ENCODE results near the gene SYNJ2BP. TPM values are rescaled to one million over a fixed set of nuclear protein-coding genes. Genes with fewer than 3 reads are reported as not detected.

The SYNJ2BP gene, protein sequence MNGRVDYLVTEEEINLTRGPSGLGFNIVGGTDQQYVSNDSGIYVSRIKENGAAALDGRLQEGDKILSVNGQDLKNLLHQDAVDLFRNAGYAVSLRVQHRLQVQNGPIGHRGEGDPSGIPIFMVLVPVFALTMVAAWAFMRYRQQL
- polyA plus RNA-seq (2011; rRNA removed) (21.9 and 29.2 TPM in 2 replicates), polyA minus RNA-seq (2011; rRNA and poly(A)+ RNA removed) (8.5 and 19.4 TPM in 2 replicates)

- peak; percentile 21 for DNase-seq (ENCODE audit: low read depth, low spot score)
- POLR2A ChIA-PET: no interaction called here
- Histone ChIP-seq H3K4me3 (ENCODE audit: low read depth, low read length) (peak within 1 kb of the TSS; percentile 97), H3K9me3 (ENCODE audit: control insufficient read depth, insufficient read depth, low read length) (no peaks in the 10 kb centered on the region), H3K27ac (ENCODE audit: low read depth, low read length) (peak within 1 kb of the TSS; percentile 34), H3K27me3 (ENCODE audit: control insufficient read depth, insufficient read depth, low read length) (no peaks in the 10 kb centered on the region)
- CTCF ChIA-PET: no interaction called here
- TF ChIP-seq, protein P1, sequence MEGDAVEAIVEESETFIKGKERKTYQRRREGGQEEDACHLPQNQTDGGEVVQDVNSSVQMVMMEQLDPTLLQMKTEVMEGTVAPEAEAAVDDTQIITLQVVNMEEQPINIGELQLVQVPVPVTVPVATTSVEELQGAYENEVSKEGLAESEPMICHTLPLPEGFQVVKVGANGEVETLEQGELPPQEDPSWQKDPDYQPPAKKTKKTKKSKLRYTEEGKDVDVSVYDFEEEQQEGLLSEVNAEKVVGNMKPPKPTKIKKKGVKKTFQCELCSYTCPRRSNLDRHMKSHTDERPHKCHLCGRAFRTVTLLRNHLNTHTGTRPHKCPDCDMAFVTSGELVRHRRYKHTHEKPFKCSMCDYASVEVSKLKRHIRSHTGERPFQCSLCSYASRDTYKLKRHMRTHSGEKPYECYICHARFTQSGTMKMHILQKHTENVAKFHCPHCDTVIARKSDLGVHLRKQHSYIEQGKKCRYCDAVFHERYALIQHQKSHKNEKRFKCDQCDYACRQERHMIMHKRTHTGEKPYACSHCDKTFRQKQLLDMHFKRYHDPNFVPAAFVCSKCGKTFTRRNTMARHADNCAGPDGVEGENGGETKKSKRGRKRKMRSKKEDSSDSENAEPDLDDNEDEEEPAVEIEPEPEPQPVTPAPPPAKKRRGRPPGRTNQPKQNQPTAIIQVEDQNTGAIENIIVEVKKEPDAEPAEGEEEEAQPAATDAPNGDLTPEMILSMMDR (IDR thresholded peaks at IDR 0.05; ENCODE audit: low read depth, low read length): no peak
These were observed at the start of gene SYNJ2BP for GRCh38 chr14:70416725-70417349. SYNJ2BP (minus strand) TSS chr14:70417090; CDS start chr14:70416963, 127 bp downstream.

DNA sequence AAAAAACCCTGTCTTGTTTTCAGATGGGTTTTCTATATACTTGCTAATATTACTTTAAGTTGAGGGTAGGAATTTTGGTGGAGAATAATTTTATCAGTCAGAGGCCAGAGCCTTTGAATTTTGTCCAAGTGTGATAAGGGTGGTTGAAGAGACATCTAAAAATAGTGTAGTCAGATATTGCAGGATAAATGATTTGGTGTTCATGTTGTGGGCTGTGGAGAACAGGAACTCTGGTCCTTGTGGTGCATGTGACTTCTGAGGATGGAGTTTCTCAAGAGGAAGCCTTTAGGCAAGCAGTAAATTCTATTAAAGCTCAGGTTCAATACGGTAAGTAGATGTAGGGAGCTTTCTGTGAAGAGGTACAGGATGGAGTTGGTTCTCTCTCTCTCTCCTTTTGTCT is 37.8 kb upstream of the SYNJ2BP start:
- Histone ChIP-seq H3K27me3 (ENCODE audit: control insufficient read depth, insufficient read depth, low read length) (no peaks in the 10 kb centered on the region), H3K27ac (ENCODE audit: low read depth, low read length) (no peak overlapping the region), H3K4me3 (ENCODE audit: low read depth, low read length) (no peak overlapping the region), H3K9me3 (ENCODE audit: control insufficient read depth, insufficient read depth, low read length) (no peaks in the 10 kb centered on the region)
- CTCF ChIA-PET: no interaction called here
- POLR2A ChIA-PET: no interaction called here
- DNase-seq (ENCODE audit: low read depth, low spot score): no peak
- TF ChIP-seq, protein P1 (IDR thresholded peaks at IDR 0.05; ENCODE audit: low read depth, low read length): no peak

DNA sequence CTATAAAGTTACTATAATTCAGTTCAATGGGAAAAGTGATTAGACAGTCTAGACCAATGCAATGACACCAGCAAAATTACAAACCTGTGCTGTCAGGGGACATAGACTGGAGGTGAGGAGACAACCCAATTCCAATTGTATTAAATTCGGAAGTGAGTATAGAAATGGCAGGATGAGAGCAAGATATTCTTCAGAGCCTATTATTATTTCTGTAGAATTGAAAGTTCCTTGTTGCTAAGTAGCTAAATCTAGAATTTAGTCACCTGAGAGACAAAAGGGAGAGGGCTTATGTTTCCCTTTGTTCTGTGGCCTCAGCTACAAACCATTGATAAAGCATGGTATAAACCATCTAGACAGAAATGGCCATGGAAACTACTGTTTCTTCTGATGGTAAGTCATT is 35.0 kb upstream of the SYNJ2BP start, which contains the start of gene ADAM21:
Gene ADAM21, plus strand, starts transcription at position 301 of the 400 bp plus-strand sequence. CDS start 5,326 bp downstream, outside the sequence.
- ChIA-PET POLR2A (interaction anchor here (0.6 kb wide), 1 partner anchor 70 kb away, joined by 4 read pairs; no protein-coding TSS in a partner anchor), CTCF (no interaction called here)
- TF ChIP-seq, protein P1 (IDR thresholded peaks at IDR 0.05; ENCODE audit: low read depth, low read length): no peak

DNA sequence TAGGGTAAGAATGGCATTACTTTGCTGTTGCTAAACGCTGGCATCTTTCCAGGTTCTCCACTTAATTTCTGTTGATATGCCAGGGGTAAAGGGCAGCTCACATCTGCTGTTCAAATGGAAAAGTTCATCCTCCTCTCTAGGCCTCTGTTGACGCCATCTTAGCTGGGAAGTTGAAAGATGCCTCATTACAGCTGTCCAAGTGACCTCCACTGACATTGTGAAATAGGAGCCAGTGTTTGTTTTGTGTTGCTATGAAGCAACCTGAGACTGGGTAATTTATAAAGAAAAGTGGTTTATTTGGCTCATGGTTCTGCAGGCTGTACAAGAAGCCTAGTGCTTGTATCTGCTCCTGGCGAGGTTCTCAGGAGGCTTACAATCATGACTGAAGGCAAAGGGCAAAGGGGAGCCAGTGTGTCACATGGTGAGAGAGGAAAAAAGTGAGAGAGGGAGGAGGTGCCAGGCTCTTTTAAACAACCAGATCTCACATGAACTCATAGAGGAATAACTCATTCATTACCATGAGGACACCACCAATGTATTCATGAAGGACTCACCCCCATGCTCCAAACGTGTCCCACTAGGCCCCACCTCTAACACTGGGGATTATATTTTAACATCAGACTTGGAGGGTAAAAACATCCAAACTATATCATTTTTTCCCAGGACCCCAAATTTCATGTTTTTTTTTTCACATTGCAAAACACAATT is 31.9 kb upstream of the SYNJ2BP start:
- POLR2A ChIA-PET: no interaction called here
- no peak overlapping the region for H3K27ac ChIP-seq (ENCODE audit: low read depth, low read length)
- TF ChIP-seq, protein P1 (IDR thresholded peaks at IDR 0.05; ENCODE audit: low read depth, low read length): no peak
- H3K27me3 ChIP-seq (ENCODE audit: control insufficient read depth, insufficient read depth, low read length): no peaks in the 10 kb centered on the region
- peak; percentile 29 for DNase-seq (ENCODE audit: low read depth, low spot score)
- CTCF ChIA-PET: no interaction called here
- H3K4me3 ChIP-seq (ENCODE audit: low read depth, low read length): no peak overlapping the region
- H3K9me3 ChIP-seq (ENCODE audit: control insufficient read depth, insufficient read depth, low read length): no peaks in the 10 kb centered on the region

More for the DNA sequence above, 35.0 kb upstream of the SYNJ2BP start, which contains the start of gene ADAM21:
- DNase-seq (ENCODE audit: low read depth, low spot score): no peak
- Histone ChIP-seq H3K4me3 (ENCODE audit: low read depth, low read length) (no peak within 1 kb of the TSS), H3K9me3 (ENCODE audit: control insufficient read depth, insufficient read depth, low read length) (no peaks in the 10 kb centered on the region), H3K27ac (ENCODE audit: low read depth, low read length) (no peak within 1 kb of the TSS), H3K27me3 (ENCODE audit: control insufficient read depth, insufficient read depth, low read length) (no peaks in the 10 kb centered on the region)

DNA sequence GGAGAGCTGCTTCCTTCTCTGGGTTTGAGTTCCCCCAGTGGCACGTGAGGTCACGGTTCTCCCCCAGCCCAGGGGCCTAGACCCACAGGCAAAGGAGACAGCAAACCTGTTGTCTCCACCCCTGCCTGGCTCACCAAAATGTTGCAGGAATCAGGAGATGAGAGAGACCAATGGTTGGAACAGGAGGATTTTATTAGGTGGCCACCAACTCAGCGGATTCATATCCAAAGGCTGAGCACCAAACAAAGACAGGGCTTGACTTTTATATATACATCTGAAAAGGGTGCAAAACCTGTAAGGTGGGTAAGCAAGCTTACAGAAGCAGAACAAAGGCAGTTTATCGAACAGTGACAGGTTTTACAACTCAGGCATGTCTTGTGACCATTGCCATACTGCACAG is 25.9 kb upstream of the SYNJ2BP start:
- ChIA-PET CTCF (no interaction called here), POLR2A (no interaction called here)
- H3K9me3 ChIP-seq (ENCODE audit: control insufficient read depth, insufficient read depth, low read length): peaks cover 7% of the 10 kb centered on the region; the same call in 1 of the 2 replicates
- H3K27me3 ChIP-seq (ENCODE audit: control insufficient read depth, insufficient read depth, low read length): no peaks in the 10 kb centered on the region
- DNase-seq (ENCODE audit: low read depth, low spot score): no peak
- TF ChIP-seq, protein P1 (IDR thresholded peaks at IDR 0.05; ENCODE audit: low read depth, low read length): no peak
- H3K27ac ChIP-seq (ENCODE audit: low read depth, low read length): no peak overlapping the region
- no peak overlapping the region for H3K4me3 ChIP-seq (ENCODE audit: low read depth, low read length)
